ENCODE results near the gene STRA8.

STRA8 gene

GRCh38 chr7:135200821-135201331, 32.8 kb upstream of the STRA8 start:
- DNase-seq (ENCODE audit: low spot score) (no peak), ATAC-seq (ENCODE audit: low read depth) (no peak)
- TF ChIP-seq, protein P1, sequence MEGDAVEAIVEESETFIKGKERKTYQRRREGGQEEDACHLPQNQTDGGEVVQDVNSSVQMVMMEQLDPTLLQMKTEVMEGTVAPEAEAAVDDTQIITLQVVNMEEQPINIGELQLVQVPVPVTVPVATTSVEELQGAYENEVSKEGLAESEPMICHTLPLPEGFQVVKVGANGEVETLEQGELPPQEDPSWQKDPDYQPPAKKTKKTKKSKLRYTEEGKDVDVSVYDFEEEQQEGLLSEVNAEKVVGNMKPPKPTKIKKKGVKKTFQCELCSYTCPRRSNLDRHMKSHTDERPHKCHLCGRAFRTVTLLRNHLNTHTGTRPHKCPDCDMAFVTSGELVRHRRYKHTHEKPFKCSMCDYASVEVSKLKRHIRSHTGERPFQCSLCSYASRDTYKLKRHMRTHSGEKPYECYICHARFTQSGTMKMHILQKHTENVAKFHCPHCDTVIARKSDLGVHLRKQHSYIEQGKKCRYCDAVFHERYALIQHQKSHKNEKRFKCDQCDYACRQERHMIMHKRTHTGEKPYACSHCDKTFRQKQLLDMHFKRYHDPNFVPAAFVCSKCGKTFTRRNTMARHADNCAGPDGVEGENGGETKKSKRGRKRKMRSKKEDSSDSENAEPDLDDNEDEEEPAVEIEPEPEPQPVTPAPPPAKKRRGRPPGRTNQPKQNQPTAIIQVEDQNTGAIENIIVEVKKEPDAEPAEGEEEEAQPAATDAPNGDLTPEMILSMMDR (IDR thresholded peaks at IDR 0.05; ENCODE audit: poor library complexity, severe bottlenecking), result no peak
- peaks cover 71% of the 10 kb centered on the region for H3K36me3 ChIP-seq (ENCODE audit: low read depth)
- no peaks in the 10 kb centered on the region for H3K9me3 ChIP-seq (ENCODE audit: severe bottlenecking)
- H3K27ac ChIP-seq (ENCODE audit: poor library complexity, severe bottlenecking), result no peak overlapping the region
- H3K4me1 ChIP-seq (ENCODE audit: insufficient read depth, poor library complexity, severe bottlenecking), result peaks cover 11% of the 10 kb centered on the region
- no peaks in the 10 kb centered on the region for H3K27me3 ChIP-seq (ENCODE audit: insufficient read depth, poor library complexity, severe bottlenecking)
- no peak overlapping the region for H3K4me3 ChIP-seq (ENCODE audit: severe bottlenecking)

GRCh38 chr7:135201350-135201749, 32.3 kb upstream of the STRA8 start:
- Histone ChIP-seq H3K4me1 (ENCODE audit: insufficient read depth, poor library complexity, severe bottlenecking) (peaks cover 11% of the 10 kb centered on the region), H3K9me3 (ENCODE audit: severe bottlenecking) (no peaks in the 10 kb centered on the region), H3K27ac (ENCODE audit: poor library complexity, severe bottlenecking) (no peak overlapping the region), H3K36me3 (ENCODE audit: low read depth) (peaks cover 72% of the 10 kb centered on the region), H3K27me3 (ENCODE audit: insufficient read depth, poor library complexity, severe bottlenecking) (no peaks in the 10 kb centered on the region), H3K4me3 (ENCODE audit: severe bottlenecking) (no peak overlapping the region)
- TF ChIP-seq, protein P1 (IDR thresholded peaks at IDR 0.05; ENCODE audit: poor library complexity, severe bottlenecking), result no peak
- ATAC-seq (ENCODE audit: low read depth) (no peak), DNase-seq (ENCODE audit: low spot score) (no peak)

- H3K27ac ChIP-seq (ENCODE audit: poor library complexity, severe bottlenecking), result peak overlapping the region; percentile 3
- H3K4me3 ChIP-seq (ENCODE audit: severe bottlenecking), result no peak overlapping the region
- no peak for ATAC-seq (ENCODE audit: low read depth)
- no peaks in the 10 kb centered on the region for H3K27me3 ChIP-seq (ENCODE audit: insufficient read depth, poor library complexity, severe bottlenecking)
- peaks cover 11% of the 10 kb centered on the region for H3K4me1 ChIP-seq (ENCODE audit: insufficient read depth, poor library complexity, severe bottlenecking)
- no peak for DNase-seq (ENCODE audit: low spot score)
- H3K9me3 ChIP-seq (ENCODE audit: severe bottlenecking), result no peaks in the 10 kb centered on the region
- peaks cover 56% of the 10 kb centered on the region for H3K36me3 ChIP-seq (ENCODE audit: low read depth)
- TF ChIP-seq, protein P1 (IDR thresholded peaks at IDR 0.05; ENCODE audit: poor library complexity, severe bottlenecking), result no peak
Observed at GRCh38 chr7:135204341-135204749, 29.3 kb upstream of the STRA8 start.

GRCh38 chr7:135204876-135205275, 28.8 kb upstream of the STRA8 start:
- Histone ChIP-seq H3K4me1 (ENCODE audit: insufficient read depth, poor library complexity, severe bottlenecking) (peaks cover 11% of the 10 kb centered on the region), H3K27me3 (ENCODE audit: insufficient read depth, poor library complexity, severe bottlenecking) (no peaks in the 10 kb centered on the region), H3K9me3 (ENCODE audit: severe bottlenecking) (no peaks in the 10 kb centered on the region), H3K36me3 (ENCODE audit: low read depth) (peaks cover 51% of the 10 kb centered on the region), H3K27ac (ENCODE audit: poor library complexity, severe bottlenecking) (no peak overlapping the region), H3K4me3 (ENCODE audit: severe bottlenecking) (no peak overlapping the region)
- TF ChIP-seq, protein P1 (IDR thresholded peaks at IDR 0.05; ENCODE audit: poor library complexity, severe bottlenecking), result no peak
- ATAC-seq (ENCODE audit: low read depth), result peak; percentile 79
- DNase-seq (ENCODE audit: low spot score), result no peak

DNA sequence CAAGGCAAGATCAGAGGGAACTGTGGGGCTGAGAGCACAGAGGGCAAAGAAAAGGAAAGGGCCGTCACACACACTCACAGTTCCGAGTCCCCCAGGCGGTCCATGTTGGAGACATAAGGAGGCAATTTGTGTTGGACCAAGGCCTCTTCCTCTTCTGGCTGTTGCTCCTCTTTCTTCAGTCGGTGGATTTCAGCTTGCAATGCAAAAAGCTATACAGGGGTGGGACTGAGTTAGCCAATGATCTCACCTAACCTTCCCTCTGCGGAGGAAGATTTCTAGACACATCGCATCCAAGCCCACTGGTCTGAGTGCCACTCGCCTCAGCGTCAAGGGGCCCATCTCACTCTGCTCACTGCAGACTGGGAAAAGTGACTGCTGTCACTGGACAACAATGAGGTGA, 27.8 kb upstream of the STRA8 start:
- TF ChIP-seq, protein P1 (IDR thresholded peaks at IDR 0.05; ENCODE audit: poor library complexity, severe bottlenecking), result no peak
- Histone ChIP-seq H3K27ac (ENCODE audit: poor library complexity, severe bottlenecking) (no peak overlapping the region), H3K4me3 (ENCODE audit: severe bottlenecking) (no peak overlapping the region), H3K4me1 (ENCODE audit: insufficient read depth, poor library complexity, severe bottlenecking) (peaks cover 10% of the 10 kb centered on the region), H3K9me3 (ENCODE audit: severe bottlenecking) (no peaks in the 10 kb centered on the region), H3K36me3 (ENCODE audit: low read depth) (peaks cover 45% of the 10 kb centered on the region), H3K27me3 (ENCODE audit: insufficient read depth, poor library complexity, severe bottlenecking) (no peaks in the 10 kb centered on the region)
- DNase-seq (ENCODE audit: low spot score) (no peak), ATAC-seq (ENCODE audit: low read depth) (no peak)

Measured in RWPE2 (cell line).